Right ventricle myocardium inferior (tissue), 1 donor: ENCODE measurements around the gene FASTK. TPM values are rescaled to one million over a fixed set of nuclear protein-coding genes. Genes with fewer than 3 reads are reported as not detected.
A peak's percentile ranks its signal among the peaks of the same experiment; 100 is the strongest.

Experiments
- ATAC-seq: fragments of 200-7000 bp; cut with Tn5 transposase; one replicate; pipeline ENCODE4 v1.9.1; 2020; ENCODE audit warnings: mild to moderate bottlenecking, moderate library complexity
- DNase-seq: peaks from one replicate; pipeline ENCODE4 v3.0.0; 2021; ENCODE audit errors: missing footprints
- intact Hi-C: fragments of 100-400 bp; cut with DNase I; formaldehyde crosslinking; loops from one replicate; pipeline ENCODE4 v1.11.0; 2022
- total RNA-seq: library from RNA; stranded (reverse); fragmentation: NEBNext Ultra II Directional; extraction: Animal tissue kit (Norgen Biotek cat#: 25700); gene quantifications from one replicate; pipeline ENCODE4 v1.2.1, GENCODE V29; 2021
- donor health status: DM: no; HTN: yes; CAD: no; lungs with severe emphysema.

FASTK gene
- total RNA-seq, 1 donor from 2014 or later, result 79.2 TPM

- ATAC-seq, result peak; percentile 69
- intact Hi-C loops, result loop anchor here (2.0 kb wide), 1 partner anchor 139 kb away; the partner anchor contains the start of gene ABCF2
- peak; percentile 79 for DNase-seq
Observed at GRCh38 chr7:151087245-151088018, 6.8 kb upstream of the FASTK start.

GRCh38 chr7:151086802-151087244 is 6.2 kb upstream of the FASTK start:
- DNase-seq (peak; percentile 79), ATAC-seq (no peak)
- intact Hi-C loops, result loop anchor here (2.0 kb wide), 1 partner anchor 140 kb away; the partner anchor contains the start of gene ABCF2

DNA sequence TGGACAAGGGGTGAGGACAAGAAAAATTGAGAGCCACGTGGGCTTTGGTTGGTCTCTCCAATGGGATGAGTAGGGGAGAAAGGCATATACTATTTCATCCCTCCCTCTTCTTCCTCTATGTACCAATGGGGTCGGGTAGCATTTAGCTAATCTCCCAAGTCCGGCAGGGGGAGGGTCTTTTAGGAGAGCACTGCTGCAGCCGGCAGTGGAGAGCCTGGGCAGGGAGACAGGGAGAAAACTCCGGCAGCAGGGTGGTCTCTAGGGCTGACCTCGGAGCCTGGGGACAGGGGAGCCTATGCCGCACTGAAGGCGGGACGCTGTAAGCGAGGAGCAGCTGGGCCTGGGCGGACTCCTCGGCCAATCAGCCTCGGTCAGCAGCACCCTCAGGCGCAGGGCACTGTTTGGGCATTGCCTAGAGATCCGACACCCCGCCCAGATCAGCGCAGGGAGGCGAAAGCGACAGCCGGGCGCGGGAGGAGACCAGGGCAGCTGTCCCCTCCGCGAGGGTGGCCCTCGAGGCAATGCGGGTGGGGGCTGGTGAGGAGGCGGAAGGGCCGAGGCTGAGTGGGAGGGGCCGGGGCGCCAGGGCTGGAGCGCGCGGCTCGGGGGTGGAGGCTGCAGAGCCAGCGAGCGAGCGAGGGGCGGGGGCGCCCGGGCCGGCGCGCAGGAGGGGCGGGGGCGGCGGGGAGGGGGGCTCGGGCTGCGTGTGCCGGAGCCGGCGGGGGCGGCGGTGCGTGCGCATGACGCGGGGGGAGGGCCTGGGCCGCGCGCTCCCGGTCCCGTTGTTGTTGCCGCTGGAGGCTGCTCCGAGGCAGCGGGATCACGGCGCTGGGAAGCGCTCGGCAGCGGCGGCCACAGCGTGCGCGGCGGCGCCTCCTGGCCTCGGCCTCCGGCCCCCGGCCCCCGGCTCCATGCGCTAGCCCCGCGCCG is 5.3 kb upstream of the FASTK start, which contains the start of gene AGAP3:
Gene AGAP3, plus strand, starts transcription at position 785 of the 930 bp plus-strand sequence. CDS start 267 bp downstream, outside the sequence.
- intact Hi-C loops, result loop anchor here (2.0 kb wide), 1 partner anchor 141 kb away; the partner anchor contains the start of gene ABCF2
- ATAC-seq (peak; percentile 66), DNase-seq (peak; percentile 94)

DNA sequence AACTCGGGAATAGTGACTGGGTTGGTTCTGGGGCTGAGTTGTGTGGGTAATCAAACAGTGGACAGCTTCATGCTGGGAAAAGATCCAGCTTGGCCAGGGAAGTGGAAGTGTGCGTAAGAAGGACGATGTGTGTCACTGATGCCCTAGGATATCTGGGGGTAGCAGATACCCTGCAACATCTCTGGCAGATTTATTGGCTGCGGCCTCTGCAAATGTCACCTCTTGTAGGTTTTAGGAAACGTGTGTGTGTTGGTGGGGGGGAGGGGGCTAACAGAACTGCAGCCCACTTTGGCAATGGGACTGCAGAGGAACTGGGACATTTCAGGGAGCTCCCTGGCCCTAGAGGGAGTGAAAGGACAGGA is 4.7 kb upstream of the FASTK start:
- DNase-seq (peak; percentile 34), ATAC-seq (no peak)
- intact Hi-C loops, result no loop called here

DNA sequence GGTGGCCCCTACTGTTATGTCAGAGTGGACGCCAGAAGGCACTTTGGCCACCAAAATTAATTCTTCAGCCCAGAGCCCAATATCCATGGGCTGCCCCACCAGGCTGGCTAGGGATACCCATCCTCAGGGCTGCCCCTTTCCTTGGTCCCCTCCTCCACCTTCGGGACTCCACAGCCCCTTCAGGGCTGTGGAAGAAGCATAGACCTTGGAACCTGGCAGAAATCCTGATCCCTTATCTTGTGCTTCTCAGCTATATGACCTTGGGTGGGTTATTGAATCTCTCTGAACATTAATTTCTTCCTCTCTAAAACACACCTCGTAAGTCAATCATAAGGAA is 3.2 kb upstream of the FASTK start:
- intact Hi-C loops, result loop anchor here (2.0 kb wide), 1 partner anchor 25 kb away; the partner anchor contains the start of gene SLC4A2
- DNase-seq, result no peak
- ATAC-seq, result no peak

- ATAC-seq (peak; percentile 27), DNase-seq (peak; percentile 95)
- intact Hi-C loops, result loop anchor here (2.0 kb wide), 1 partner anchor 24 kb away; the partner anchor contains the start of gene SLC4A2
Observed at GRCh38 chr7:151083071-151083823, 2.6 kb upstream of the FASTK start, which contains the start of gene TMUB1. TMUB1 (minus strand) TSS chr7:151083493; CDS start chr7:151082563, 930 bp downstream.

GRCh38 chr7:151082141-151083070 is 1.8 kb upstream of the FASTK start:
- intact Hi-C loops, result loop anchor here (2.0 kb wide), 1 partner anchor 24 kb away; the partner anchor contains the start of gene SLC4A2
- no peak for ATAC-seq
- peak; percentile 64 for DNase-seq

DNA sequence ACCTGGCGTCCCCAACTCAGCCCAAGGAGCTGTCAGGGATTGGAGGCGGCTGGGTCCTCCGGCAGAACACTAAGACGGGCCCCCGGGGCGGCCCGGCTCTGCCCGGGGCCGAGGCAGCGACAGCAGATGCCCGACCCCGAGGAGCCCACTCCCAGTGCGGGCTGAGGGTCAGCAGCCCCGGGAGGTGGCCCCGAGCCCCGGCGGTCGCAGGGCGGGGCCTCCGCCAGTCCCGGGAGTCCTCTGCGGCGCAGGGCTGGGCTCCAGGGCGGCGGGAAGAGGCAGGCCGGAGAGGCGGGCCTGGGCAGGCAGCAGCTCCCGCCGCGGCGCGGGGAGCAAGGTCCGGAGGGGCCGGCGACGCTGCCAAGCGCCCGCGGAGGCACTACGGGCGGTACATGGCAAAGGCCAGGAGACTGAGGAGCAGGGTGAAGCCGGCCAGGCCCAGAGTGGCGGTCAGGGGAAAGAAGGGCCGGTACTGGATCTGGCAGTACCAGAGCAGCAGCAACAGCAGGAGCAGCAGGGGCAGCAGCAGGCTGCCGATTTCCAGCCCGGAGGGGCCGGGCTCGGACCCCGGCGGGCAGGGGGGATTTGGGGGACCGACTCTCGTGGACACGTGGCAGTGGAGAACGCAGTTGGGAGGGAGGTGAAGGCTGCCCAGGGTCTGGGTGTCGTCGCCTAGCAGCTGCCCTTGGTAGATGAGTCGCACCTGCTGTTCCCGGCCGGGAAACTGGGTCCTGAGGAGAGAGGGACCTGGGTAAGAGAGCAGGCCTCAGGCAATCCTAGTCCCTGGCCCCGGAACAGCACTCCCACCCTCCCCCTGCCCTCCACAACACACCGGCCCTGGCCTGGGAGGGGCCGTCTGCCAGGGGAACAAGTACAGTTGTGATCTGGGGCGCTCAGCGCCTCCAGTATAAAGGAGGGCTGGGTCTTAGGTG is 827 bp upstream of the FASTK start:
- DNase-seq (peak; percentile 73), ATAC-seq (peak; percentile 5)
- intact Hi-C loops, result loop anchor here (2.0 kb wide), 1 partner anchor 23 kb away; the partner anchor contains the start of gene SLC4A2

- intact Hi-C loops, result no loop called here
- DNase-seq (peak; percentile 74), ATAC-seq (peak; percentile 8)
Observed at GRCh38 chr7:151080067-151080521, 515 bp downstream of the FASTK start.

- ATAC-seq (no peak), DNase-seq (peak; percentile 66)
- intact Hi-C loops, result no loop called here
Observed at GRCh38 chr7:151079199-151079910, 1.3 kb downstream of the FASTK start.

GRCh38 chr7:151078233-151079040 is 2.2 kb downstream of the FASTK start:
- intact Hi-C loops, result no loop called here
- ATAC-seq, result no peak
- peak; percentile 62 for DNase-seq

- DNase-seq (peak; percentile 69), ATAC-seq (no peak)
- intact Hi-C loops, result no loop called here
Observed at GRCh38 chr7:151077705-151078232, 2.8 kb downstream of the FASTK start.

DNA sequence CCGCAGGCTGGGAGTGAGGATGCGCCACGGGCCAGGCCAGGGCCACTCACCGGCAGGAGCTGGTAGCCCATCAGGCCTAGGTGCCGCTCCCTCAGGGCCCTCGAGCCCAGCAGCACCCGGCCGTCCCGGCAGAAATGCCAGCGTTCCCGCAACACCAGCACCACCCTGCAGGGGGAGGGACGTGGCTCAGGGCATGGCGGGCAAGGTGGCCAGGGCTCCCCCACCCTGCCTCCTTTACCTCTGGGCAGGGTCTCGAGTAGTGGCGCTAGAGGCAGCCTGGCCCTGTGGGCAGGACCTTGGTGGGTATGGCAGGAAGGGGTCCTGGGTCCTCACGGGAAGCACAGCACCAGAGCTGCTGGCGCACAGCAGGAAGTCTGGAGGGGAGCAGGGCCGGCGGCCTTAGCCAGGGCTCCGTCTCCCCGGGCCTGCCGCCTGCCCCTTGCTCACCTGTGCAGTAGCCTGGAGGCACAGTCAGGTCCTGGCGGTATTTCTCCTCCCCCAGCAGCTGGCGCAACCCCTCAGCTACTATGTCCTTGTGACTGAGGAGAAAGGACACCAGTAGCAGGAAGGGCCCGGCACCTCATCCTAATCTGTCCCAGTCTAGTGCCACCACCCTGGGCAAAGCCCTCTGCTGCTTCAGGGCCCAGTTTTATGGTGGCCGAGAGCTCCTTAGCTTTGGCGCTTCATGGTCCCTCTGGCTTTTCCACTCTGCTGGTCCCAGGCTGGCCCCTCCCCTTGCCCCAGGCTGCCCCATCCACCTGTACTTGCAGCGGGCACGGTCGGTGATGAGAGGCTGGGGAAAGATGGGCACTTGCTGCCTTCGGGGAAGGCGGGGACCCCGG is 3.5 kb downstream of the FASTK start:
- DNase-seq, result peak; percentile 68
- ATAC-seq, result no peak
- intact Hi-C loops, result no loop called here

- ATAC-seq (no peak), DNase-seq (peak; percentile 61)
- intact Hi-C loops, result no loop called here
Observed at GRCh38 chr7:151075978-151076426, 4.6 kb downstream of the FASTK start.
